Glutamatergic neuron (in vitro differentiated cells): ENCODE results near the gene IL1RAPL2. TPM values are rescaled to one million over a fixed set of nuclear protein-coding genes. Genes with fewer than 3 reads are reported as not detected.

ENCODE experiments used
- DNase-seq: peaks from one replicate; pipeline ENCODE4 v3.0.0; 2022
- H3K27ac Mint-ChIP-seq: one replicate; pipeline ENCODE4 v1.8.0; 2020; ENCODE audit warnings: mild to moderate bottlenecking, mixed read lengths, inconsistent platforms; ENCODE audit not compliant: unreplicated experiment
- H3K27me3 Mint-ChIP-seq: one replicate; pipeline ENCODE4 v1.8.0; 2020; ENCODE audit warnings: mild to moderate bottlenecking, moderate library complexity, mixed read lengths, inconsistent platforms; ENCODE audit not compliant: unreplicated experiment
- H3K36me3 Mint-ChIP-seq: one replicate; pipeline ENCODE4 v1.8.0; 2020; ENCODE audit warnings: mild to moderate bottlenecking, mixed read lengths, inconsistent platforms; ENCODE audit not compliant: unreplicated experiment
- H3K4me1 Mint-ChIP-seq: one replicate; pipeline ENCODE4 v1.8.0; 2020; ENCODE audit warnings: mild to moderate bottlenecking, low read depth, mixed read lengths, inconsistent platforms; ENCODE audit not compliant: unreplicated experiment
- H3K4me3 Mint-ChIP-seq: one replicate; pipeline ENCODE4 v1.8.0; 2020; ENCODE audit warnings: mild to moderate bottlenecking, mixed read lengths, inconsistent platforms; ENCODE audit not compliant: unreplicated experiment
- H3K9me3 Mint-ChIP-seq: one replicate; pipeline ENCODE4 v1.8.0; 2020; ENCODE audit warnings: mild to moderate bottlenecking, moderate library complexity, mixed read lengths, inconsistent platforms; ENCODE audit not compliant: unreplicated experiment
- CTCF ChIP-seq: fragments of 200-600 bp; sonication (generic); IDR thresholded peaks from one replicate; pipeline ENCODE4 v1.5.0; 2021; ENCODE audit not compliant: partially characterized antibody, unreplicated experiment
- total RNA-seq: library from RNA; stranded (reverse); fragmentation: NEBNext Ultra II Directional; extraction: Animal tissue kit (Norgen Biotek cat#: 25700); gene quantifications from one replicate; pipeline ENCODE4 v1.2.1, GENCODE V29; 2021; ENCODE audit not compliant: unreplicated experiment

IL1RAPL2 gene
- total RNA-seq, 1 donor from 2014 or later: 0.76 TPM

- H3K27me3 Mint-ChIP-seq: no peaks in the 10 kb centered on the region
- DNase-seq: no peak
Observed at GRCh38 chrX:104712515-104712914, 146.5 kb downstream of the IL1RAPL2 start.

GRCh38 chrX:104721854-104722253 is 155.9 kb downstream of the IL1RAPL2 start:
- H3K36me3 Mint-ChIP-seq: no peaks in the 10 kb centered on the region
- peaks cover 1% of the 10 kb centered on the region for H3K27me3 Mint-ChIP-seq
- H3K4me1 Mint-ChIP-seq: no peaks in the 10 kb centered on the region
- no peak for DNase-seq
- TF ChIP-seq CTCF: no peak
- H3K4me3 Mint-ChIP-seq: no peak overlapping the region
- no peaks in the 10 kb centered on the region for H3K9me3 Mint-ChIP-seq
- H3K27ac Mint-ChIP-seq: no peak overlapping the region

More at GRCh38 chrX:104712515-104712914, 146.5 kb downstream of the IL1RAPL2 start:
- TF ChIP-seq CTCF: no peak
- Mint-ChIP-seq H3K9me3 (no peaks in the 10 kb centered on the region), H3K4me1 (no peaks in the 10 kb centered on the region), H3K4me3 (no peak overlapping the region), H3K27ac (no peak overlapping the region), H3K36me3 (no peaks in the 10 kb centered on the region)

GRCh38 chrX:104728456-104728855 is 162.5 kb downstream of the IL1RAPL2 start:
- H3K36me3 Mint-ChIP-seq: no peaks in the 10 kb centered on the region
- no peaks in the 10 kb centered on the region for H3K9me3 Mint-ChIP-seq
- no peak for DNase-seq
- no peak overlapping the region for H3K4me3 Mint-ChIP-seq
- no peak overlapping the region for H3K27ac Mint-ChIP-seq
- no peaks in the 10 kb centered on the region for H3K4me1 Mint-ChIP-seq
- TF ChIP-seq CTCF: no peak
- H3K27me3 Mint-ChIP-seq: peaks cover 1% of the 10 kb centered on the region

GRCh38 chrX:104742355-104742754 is 176.4 kb downstream of the IL1RAPL2 start:
- no peak for DNase-seq
- TF ChIP-seq CTCF: no peak
- H3K9me3 Mint-ChIP-seq: no peaks in the 10 kb centered on the region
- H3K27me3 Mint-ChIP-seq: no peaks in the 10 kb centered on the region
- peaks cover 3% of the 10 kb centered on the region for H3K4me1 Mint-ChIP-seq
- no peaks in the 10 kb centered on the region for H3K36me3 Mint-ChIP-seq
- H3K27ac Mint-ChIP-seq: no peak overlapping the region
- no peak overlapping the region for H3K4me3 Mint-ChIP-seq

- no peaks in the 10 kb centered on the region for H3K36me3 Mint-ChIP-seq
- H3K27me3 Mint-ChIP-seq: no peaks in the 10 kb centered on the region
- no peak overlapping the region for H3K27ac Mint-ChIP-seq
- TF ChIP-seq CTCF: no peak
- H3K4me1 Mint-ChIP-seq: peaks cover 3% of the 10 kb centered on the region
- no peak for DNase-seq
- H3K4me3 Mint-ChIP-seq: no peak overlapping the region
- no peaks in the 10 kb centered on the region for H3K9me3 Mint-ChIP-seq
Observed at GRCh38 chrX:104745152-104745551, 179.2 kb downstream of the IL1RAPL2 start.
